Right lung (tissue), 5 donors: Measurements from ENCODE around the gene RNU11. TPM values are rescaled to one million over a fixed set of nuclear protein-coding genes. Genes with fewer than 3 reads are reported as not detected.
"Not testable (repeated sequence)": the region's sequence is repeated elsewhere in the genome, so short reads cannot be mapped to it uniquely, and the experiment has no call there.

ENCODE experiments used
- DNase-seq, 2 donors: peaks; one replicate each; pipeline ENCODE4 v3.0.0-alpha.2; 2013
- polyA plus RNA-seq, 5 donors: library from polyadenylated mRNA; unstranded; fragments of 120-200 nt; gene quantifications; one replicate each; pipeline versions ENCODE4 v1.2.1 to v1.2.3, GENCODE V29; 2013; ENCODE audit warnings: inconsistent platforms in 1 of 5, low replicate concordance in 1 of 5; ENCODE audit not compliant: insufficient read length in 5 of 5, insufficient read depth in 1 of 5

Gene RNU11
- polyA plus RNA-seq, 5 donors, result not detected

- no peak for DNase-seq
These were observed 7.9 kb downstream of the RNU11 start for GRCh38 chr1:28656335-28656734.

- no peak for DNase-seq
These were observed 15.6 kb downstream of the RNU11 start for GRCh38 chr1:28663871-28664470.

GRCh38 chr1:28666806-28667205, 18.4 kb downstream of the RNU11 start:
- DNase-seq, result no peak

GRCh38 chr1:28668191-28668955, 20.0 kb downstream of the RNU11 start, which contains the start of gene GMEB1:
Gene GMEB1, plus strand, starts transcription at chr1:28668784. Its CDS starts 14,829 bp downstream, at chr1:28683613.
- DNase-seq, result peak; percentile 83 to 86

GRCh38 chr1:28668956-28669723, 20.7 kb downstream of the RNU11 start:
- peak; percentile 55 for DNase-seq

GRCh38 chr1:28671254-28671780, 22.9 kb downstream of the RNU11 start:
- no peak for DNase-seq

GRCh38 chr1:28672971-28673370, 24.6 kb downstream of the RNU11 start:
- DNase-seq, result not testable (repeated sequence)

- no peak for DNase-seq
These were observed 27.5 kb downstream of the RNU11 start for GRCh38 chr1:28675924-28676257.

- no peak for DNase-seq
These were observed 31.8 kb downstream of the RNU11 start for GRCh38 chr1:28680151-28680550.

GRCh38 chr1:28682840-28683239, 34.4 kb downstream of the RNU11 start:
- no peak for DNase-seq

GRCh38 chr1:28684937-28685336, 36.5 kb downstream of the RNU11 start:
- DNase-seq, result no peak

GRCh38 chr1:28691627-28692026, 43.2 kb downstream of the RNU11 start:
- not testable (repeated sequence) for DNase-seq

Other genes with a start within 250 kb of the RNU11 start
- 10 to 100 TPM; 35.1 to 48.1 (median 41.3) TPM for gene RCC1, start 142.6 kb upstream of the RNU11 start, polyA plus RNA-seq
- gene TRNAU1AP, start 95.5 kb upstream of the RNU11 start, polyA plus RNA-seq, result 10 to 100 TPM; 28.0 to 36.8 (median 29.0) TPM
- 1 to 10 TPM; 6.2 to 7.4 (median 6.7) TPM for gene RAB42, start 56.3 kb upstream of the RNU11 start, polyA plus RNA-seq
- gene TAF12, start 5.5 kb upstream of the RNU11 start, polyA plus RNA-seq, result 10 to 100 TPM; 29.0 to 33.9 (median 32.8) TPM
- gene GMEB1, start 20.2 kb downstream of the RNU11 start, polyA plus RNA-seq, result 10 to 100 TPM; 12.2 to 16.7 (median 16.1) TPM
- gene YTHDF2, start 88.3 kb downstream of the RNU11 start, polyA plus RNA-seq, result 10 to 100 TPM; 64.4 to 77.2 (median 74.9) TPM
- gene OPRD1, start 163.6 kb downstream of the RNU11 start, polyA plus RNA-seq, result under 1 TPM; 0.15 to 0.22 (median 0.18) TPM